GM19099 (cell line): ENCODE data around the gene CHMP6.

Experiments used
- POLR2A ChIP-seq: IDR thresholded peaks from 3 replicates; pipeline ENCODE4 v1.6.1; 2011; ENCODE audit warnings: low read depth; ENCODE audit not compliant: insufficient read length; ENCODE audit errors: extremely low read depth

Gene CHMP6

DNA sequence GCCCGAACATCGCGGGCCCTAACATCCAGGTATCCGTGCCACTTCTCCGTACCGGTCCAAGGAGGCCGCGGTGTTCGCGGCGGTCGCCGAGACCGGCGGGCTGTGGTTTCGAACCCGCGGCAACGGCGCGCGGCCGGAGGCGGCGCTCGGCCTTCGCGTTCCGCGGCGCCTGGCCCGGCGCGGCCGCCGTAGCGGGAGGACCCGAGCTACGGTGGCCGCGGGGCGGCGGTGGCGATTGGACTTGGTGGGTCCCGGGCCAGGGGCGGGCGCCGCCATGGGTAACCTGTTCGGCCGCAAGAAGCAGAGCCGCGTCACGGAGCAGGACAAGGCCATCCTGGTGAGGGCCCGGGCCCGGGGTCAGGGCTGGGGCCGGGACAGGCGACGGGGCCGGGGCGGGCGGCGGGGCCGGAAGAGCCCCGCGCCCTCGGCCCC, at the start of gene CHMP6:
TSS of gene CHMP6 (plus strand) at position 197 of the 432 bp plus-strand sequence. CDS start at position 275, 78 bp downstream.
- peak; percentile 59 for TF ChIP-seq POLR2A

DNA sequence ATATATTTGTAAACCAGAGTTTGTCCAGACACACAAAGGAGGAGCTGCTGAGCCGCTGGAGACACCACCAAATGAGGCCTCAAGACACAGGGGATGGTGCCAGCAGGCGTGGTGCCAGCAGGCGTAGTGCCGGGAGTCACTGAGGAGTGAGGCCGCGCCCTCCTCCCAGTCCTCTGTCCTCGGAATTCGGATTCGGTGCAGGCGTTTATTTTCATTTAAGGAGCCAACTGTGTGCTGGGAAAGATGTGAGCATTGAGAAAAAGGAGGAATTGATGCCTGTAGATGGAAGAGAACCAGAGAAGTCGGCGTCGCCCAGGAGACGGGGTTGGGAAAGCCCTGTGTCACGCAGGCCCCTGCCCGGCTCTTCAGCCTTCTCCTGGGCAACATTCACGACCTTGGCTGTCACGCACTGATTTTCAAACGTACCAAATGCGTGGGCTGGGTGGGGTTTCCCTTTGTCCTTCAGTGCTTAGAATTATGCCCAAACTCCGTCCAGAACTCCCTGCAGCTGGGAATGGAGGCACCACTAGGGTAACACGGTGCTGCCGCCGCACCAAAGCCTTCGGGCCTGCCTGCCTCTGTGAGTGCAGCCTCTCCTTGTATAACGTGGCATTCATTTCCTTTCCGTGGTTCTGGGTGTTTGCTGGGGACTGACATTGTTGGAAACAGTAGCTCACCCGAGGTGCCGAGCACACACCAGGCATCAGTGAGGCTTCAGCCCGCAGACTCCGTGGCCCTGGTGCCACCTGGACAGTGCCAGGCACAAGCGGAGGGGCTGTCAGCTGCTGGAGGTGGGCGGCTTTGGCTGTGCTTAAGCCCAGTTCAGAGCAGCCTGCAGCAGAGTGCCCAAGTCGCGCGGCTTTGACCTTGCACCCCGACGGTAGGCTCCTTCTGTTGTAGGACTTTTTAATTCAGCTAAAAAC, 49.0 kb upstream of the CHMP6 start:
- no peak for TF ChIP-seq POLR2A

DNA sequence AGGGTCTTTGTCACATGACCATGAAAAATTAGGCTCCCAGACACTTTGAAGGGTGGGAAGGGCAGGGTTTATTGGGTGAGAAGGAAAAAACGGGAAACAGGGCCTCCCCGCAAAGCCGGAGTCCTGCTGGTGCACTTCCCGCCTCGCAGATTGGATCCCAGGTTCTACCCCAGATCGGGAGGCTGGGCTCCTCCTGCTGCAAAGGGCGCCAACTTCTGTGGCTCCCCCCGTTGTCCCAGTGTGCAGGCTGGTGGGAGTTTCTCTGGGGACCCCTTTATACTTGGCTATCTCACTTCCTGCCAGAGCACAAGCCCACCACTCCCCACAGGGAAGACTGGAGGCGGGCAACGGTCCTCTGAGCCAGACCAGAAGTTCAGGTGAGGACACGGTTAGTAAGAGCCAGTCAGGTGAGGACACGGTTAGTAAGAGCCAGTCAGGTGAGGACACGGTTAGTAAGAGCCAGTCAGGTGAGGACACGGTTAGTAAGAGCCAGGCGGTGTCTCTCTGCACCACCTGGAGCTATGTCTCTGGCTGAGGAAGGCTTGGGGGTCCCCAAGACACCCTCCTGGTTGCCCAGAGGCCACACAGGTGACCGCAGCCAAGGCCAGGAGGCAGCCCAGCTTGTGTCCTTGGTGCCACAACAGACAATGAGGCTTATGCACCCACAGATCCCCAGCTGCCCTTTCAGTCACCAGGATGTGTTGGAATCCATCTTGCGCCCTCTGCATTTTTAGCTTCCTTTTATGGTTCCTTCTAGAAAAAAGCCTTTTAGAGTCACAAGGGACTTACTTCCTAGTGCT, 48.1 kb upstream of the CHMP6 start:
- no peak for TF ChIP-seq POLR2A

DNA sequence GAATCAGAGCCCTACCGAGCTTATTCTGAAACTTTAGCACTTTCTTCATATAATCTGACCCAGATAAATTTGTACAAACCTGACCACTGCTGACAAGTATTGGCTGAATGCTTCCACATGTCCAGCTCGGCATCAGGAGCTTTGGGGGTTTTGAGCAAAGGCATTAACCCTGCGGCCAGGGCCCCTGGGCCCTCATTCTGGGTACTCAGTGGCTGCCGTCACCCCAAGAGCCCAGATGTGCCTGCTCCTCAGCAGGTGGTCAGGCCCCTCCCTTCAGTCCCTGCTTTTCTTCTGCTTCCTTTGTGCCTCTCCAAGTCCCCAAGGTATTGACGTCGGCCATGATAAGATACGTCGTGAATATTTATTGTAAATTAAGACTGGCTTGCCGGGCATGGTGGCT, 47.3 kb upstream of the CHMP6 start:
- no peak for TF ChIP-seq POLR2A

DNA sequence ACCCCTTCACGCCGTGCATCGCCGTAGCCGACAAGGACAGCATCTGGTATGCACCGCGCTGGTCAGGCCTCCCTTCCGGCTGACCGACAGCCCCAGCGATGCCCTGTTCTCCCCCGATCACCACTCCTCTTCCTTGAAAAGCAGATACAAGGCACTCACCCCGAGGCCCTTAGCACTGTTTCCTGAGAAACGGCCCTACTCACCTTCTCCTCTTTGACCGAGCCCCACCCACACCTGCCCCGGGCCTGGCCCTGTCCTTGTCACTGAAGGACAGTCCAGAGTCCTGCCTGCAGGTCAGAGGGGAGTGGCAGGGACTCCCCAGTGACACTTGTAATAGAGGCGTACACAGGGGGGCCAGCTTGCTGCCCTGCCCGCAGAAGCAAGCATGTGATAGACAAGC, 45.9 kb upstream of the CHMP6 start:
- TF ChIP-seq POLR2A = no peak

DNA sequence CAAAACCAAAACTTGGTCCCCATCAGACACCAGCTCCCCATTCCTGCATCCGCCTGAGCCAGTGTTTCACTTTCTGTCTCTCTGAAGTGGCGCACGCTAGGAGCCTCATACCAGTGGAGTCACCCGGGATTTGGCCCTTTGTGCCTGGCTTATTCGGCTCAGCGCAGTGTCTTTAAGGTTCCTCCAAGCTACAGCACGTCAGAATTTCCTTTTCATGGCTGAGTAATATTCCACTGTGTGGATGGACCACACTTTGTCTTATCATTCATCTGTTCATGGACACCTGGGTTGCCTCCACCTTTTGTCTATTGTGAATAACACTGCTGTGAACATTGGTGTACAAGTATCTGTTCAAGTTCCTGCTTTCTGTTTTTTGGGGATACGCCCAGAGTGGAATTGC, 45.2 kb upstream of the CHMP6 start:
- TF ChIP-seq POLR2A = no peak

DNA sequence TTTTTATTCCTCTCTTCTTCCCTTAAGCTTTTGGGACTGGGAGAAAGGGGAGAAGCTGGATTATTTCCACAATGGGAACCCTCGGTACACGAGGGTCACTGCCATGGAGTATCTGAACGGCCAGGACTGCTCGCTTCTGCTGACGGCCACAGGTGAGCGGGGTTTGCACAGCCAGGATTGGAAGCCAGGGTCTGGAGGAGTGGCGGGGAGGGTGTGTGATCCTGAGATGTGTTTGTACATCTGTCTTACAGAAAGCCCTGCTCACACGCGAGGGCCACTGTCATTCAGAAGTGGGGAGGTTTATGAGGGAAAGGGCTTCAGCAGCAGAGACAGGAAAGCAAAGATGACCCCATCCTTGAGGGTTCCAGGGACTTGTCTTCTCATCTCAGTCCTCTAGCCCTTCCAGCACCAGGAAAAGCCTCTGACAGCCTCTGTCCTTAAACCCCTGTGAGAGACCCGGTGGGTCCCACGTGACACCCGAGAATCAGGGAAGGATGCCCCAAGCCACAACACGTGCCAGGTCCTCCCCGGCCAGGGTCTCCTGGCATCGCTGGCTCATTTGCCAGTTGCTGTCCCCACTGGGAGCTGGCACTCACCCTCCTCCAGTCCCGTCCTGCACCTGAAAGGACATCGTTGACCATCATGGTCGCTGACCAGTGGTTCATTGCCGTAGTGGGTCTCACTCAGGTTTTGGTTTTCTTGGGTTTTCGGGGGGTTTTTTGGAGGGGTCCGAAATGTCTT, 44.3 kb upstream of the CHMP6 start:
- TF ChIP-seq POLR2A = no peak

DNA sequence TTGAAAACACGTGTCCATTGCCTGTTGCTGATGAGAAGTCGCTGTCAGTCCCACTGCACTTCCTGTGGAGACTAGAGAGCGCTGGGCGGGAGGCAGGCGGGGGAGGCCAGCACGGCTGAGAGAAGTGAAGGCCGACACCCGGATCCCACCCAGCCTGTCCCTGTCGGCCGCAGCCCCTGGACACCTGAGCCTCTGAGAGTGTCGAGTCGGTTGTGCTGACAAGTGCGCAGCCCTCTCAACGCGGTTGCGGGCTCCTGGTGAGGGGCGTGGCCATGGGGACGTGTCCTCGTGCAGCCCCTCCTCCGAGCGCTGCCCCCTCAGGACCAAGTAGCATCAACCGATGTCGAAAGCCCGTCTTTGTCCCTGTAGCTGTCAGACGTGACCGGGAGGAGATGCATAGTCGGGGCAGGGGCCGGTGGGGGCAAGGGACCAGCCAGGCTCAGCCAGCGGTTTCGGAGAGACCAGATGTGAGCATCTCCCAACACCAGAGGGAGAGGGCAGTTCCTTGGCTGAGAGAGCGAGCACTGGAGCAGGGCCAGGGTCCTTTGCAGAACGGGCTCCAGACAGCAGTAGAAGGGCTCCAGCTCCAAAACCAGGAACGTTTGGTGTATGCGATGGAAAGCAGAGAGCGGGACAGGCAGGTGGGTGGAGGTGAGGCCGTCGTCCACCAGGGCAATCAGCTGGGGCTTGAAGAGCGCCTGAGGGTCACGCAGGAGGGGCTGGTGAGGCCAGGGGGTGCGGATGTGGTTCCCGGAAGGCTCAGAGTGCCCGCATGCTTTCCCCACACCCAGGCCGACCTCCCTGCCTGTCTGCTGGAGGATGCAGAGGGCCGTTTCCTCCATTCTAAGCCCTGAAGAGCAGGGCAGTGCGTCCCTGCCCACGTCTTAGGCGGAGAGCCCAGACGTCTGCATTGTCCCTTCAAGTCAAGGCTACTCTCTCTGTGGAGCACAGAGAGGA, 43.3 kb upstream of the CHMP6 start:
- TF ChIP-seq POLR2A = no peak

DNA sequence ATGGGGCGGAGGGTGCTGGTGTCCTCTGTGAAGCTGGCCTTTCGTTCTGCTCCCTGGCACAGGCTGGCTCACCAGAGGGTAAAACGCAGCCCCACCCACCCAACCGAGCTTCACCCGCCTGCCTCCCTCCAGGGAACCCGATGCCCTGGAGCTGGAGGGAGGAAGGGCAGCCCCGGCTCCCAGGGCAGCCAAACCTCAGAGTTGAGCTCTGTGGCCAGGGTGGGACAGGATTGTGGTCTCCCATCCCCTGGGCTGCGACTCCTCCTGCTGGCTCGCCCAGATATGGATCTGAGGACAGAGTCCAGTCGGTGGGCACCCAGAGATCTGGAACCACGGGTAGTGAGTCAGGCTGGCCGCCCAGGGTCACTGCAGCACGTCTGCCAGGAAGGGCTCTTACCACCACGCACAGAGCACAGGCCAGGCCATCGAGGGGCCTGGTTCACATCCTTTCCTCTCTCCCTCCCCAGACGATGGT, 42.6 kb upstream of the CHMP6 start:
- no peak for TF ChIP-seq POLR2A

DNA sequence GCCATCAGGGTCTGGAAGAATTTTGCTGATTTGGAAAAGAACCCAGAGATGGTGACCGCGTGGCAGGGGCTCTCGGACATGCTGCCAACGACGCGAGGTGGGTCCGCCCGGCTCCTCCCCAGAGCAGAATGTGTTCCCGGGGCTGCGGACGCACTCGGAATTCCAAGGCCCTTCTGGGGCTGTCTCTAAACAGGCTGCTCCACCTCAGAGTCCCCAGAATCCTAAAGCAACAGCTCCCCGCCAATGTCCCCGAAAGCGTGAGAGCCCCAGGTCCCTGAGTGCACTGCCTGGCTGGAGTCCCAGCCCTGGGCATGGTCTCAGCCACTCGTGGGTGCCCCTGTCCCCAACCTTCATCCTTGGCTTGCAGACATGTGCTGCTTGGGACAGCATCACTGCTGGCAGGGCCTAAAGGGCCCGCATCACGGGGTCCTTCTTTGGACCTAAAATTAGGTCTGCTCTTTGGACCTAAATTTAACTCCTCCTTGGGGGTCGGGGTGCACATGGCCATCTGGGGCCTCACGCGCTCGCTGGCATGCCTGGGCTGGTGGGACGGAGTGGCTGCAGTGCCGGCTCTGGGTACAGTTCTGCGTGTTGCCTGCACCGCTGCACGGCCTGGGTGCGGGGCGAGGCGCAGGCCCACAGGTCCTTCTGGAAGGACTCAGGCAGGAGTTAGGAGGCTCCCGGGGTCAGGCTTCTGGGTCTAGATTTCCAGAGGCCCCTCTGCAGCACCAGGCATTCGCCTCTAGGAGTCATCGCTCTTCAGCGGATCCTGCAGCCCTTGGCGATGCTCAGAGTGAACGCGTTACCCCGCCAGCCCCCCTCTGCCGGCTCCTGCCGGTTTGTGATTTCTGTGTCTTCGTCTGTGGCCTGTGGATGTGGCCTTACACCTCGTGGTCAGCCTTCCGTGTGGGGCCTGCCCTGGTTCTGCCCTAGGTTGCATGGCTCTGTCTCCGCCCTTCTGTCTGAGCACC, 41.9 kb upstream of the CHMP6 start:
- no peak for TF ChIP-seq POLR2A

DNA sequence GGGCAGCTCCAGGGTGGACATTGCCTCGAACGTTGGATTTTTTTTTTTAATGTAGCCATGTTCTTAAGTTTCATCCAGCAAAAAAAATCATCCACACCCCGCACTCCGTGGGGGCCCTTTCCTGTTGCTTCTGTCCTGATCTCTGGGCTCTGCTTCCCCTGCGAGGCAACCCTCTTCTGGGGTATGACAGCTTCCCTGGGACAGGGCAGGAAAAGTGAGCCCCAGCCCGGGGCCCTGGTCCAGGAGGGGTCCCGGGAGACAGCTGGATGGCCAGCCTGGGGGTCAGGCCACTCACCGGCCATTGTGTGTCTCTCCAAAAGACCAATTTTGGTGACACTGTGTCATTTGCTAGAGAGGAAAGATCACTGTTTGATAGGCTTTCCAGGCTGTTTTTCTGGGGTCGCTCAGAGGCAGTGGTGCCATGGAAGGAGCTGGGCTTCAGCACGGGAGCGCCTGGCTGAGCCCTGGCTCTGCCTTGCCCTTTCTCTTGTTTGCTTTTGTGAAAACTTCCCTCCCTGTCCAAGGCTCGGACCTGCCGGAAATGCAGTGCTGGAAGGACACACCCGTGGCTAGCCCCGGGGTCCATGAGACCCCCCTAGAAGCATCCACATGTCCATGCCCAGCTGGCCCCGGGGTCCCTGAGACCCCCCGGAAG, 41.0 kb upstream of the CHMP6 start:
- no peak for TF ChIP-seq POLR2A
